WTC11 (cell line): Measurements from ENCODE around the gene DPP10. TPM values are rescaled to one million over a fixed set of nuclear protein-coding genes. Genes with fewer than 3 reads are reported as not detected.

Source experiments
- ATAC-seq: fragments of 200-7000 bp; cut with Tn5 transposase; 2 replicates; pipeline ENCODE4 v1.10.0; 2021; ENCODE audit warnings: mild to moderate bottlenecking, moderate library complexity
- CTCF ChIA-PET: fragments of 300-600 bp; sonication (Branson Sonifier 250); formaldehyde crosslinking; loops from one replicate; lab custom pipeline; 2021; ENCODE audit warnings: antibody characterized with exemption; lab: Charles Lee
- POLR2A ChIA-PET: fragments of 350-600 bp; sonication (Branson Sonifier 250); formaldehyde crosslinking; loops from one replicate; lab custom pipeline; 2021; ENCODE audit warnings: antibody characterized with exemption; lab: Charles Lee
- DNase-seq: peaks from one replicate; pipeline ENCODE4 v3.0.0; 2021; ENCODE audit warnings: low spot score
- H3K27ac Mint-ChIP-seq: 2 replicates; pipeline ENCODE4 v1.8.0; 2021; ENCODE audit warnings: mixed read lengths
- H3K27me3 Mint-ChIP-seq: 2 replicates; pipeline ENCODE4 v1.8.0; 2021; ENCODE audit warnings: low read depth, mild to moderate bottlenecking, moderate library complexity, mixed read lengths
- H3K36me3 Mint-ChIP-seq: 2 replicates; pipeline ENCODE4 v1.8.0; 2021; ENCODE audit warnings: mixed read lengths
- H3K4me1 Mint-ChIP-seq: 2 replicates; pipeline ENCODE4 v1.8.0; 2022; ENCODE audit warnings: mixed read lengths
- H3K4me3 Mint-ChIP-seq: 2 replicates; pipeline ENCODE4 v1.8.0; 2021; ENCODE audit warnings: mild to moderate bottlenecking, moderate library complexity, mixed read lengths
- H3K9me3 Mint-ChIP-seq: 2 replicates; pipeline ENCODE4 v1.8.0; 2021; ENCODE audit warnings: mixed read lengths
- ATF2 ChIP-seq: sonication (generic); formaldehyde crosslinking; IDR thresholded peaks from 2 replicates; pipeline ENCODE4 v1.8.1; 2022; ENCODE audit warnings: low read depth, missing genetic modification reagents, borderline replicate concordance
- CBFB ChIP-seq: sonication (generic); formaldehyde crosslinking; IDR thresholded peaks from 2 replicates; pipeline ENCODE4 v1.8.1; 2022; ENCODE audit warnings: mild to moderate bottlenecking, low read depth, missing genetic modification reagents
- CREB1 ChIP-seq: sonication (generic); formaldehyde crosslinking; IDR thresholded peaks from 2 replicates; pipeline ENCODE4 v1.8.0; 2023; ENCODE audit warnings: mild to moderate bottlenecking, missing genetic modification reagents
- CREM ChIP-seq: sonication (generic); formaldehyde crosslinking; IDR thresholded peaks from 2 replicates; pipeline ENCODE4 v1.8.1; 2022; ENCODE audit warnings: mild to moderate bottlenecking, missing genetic modification reagents, moderate library complexity
- FOXJ3 ChIP-seq: sonication (generic); formaldehyde crosslinking; IDR thresholded peaks from 2 replicates; pipeline ENCODE4 v1.9.0; 2021; ENCODE audit warnings: missing genetic modification reagents, mild to moderate bottlenecking, borderline replicate concordance
- JUN ChIP-seq: sonication (generic); formaldehyde crosslinking; IDR thresholded peaks from 2 replicates; pipeline ENCODE4 v1.8.0; 2023; ENCODE audit warnings: mild to moderate bottlenecking, missing genetic modification reagents
- NFE2L1 ChIP-seq: sonication (generic); formaldehyde crosslinking; IDR thresholded peaks from 2 replicates; pipeline ENCODE4 v1.8.1; 2023; ENCODE audit warnings: missing genetic modification reagents
- NFYB ChIP-seq: sonication (generic); formaldehyde crosslinking; conservative IDR thresholded peaks from 2 replicates; pipeline ENCODE4 v1.8.0; 2022; ENCODE audit warnings: low read depth, missing genetic modification reagents
- NR2C2 ChIP-seq: sonication (generic); formaldehyde crosslinking; IDR thresholded peaks from 2 replicates; pipeline ENCODE4 v1.8.0; 2022; ENCODE audit warnings: mild to moderate bottlenecking, missing genetic modification reagents
- OVOL2 ChIP-seq: fragments of 250-450 bp; sonication (Bioruptor Pico); IDR thresholded peaks from 2 replicates; pipeline ENCODE4 v1.9.0; 2021; ENCODE audit warnings: mild to moderate bottlenecking, borderline replicate concordance
- STAT6 ChIP-seq: sonication (generic); formaldehyde crosslinking; conservative IDR thresholded peaks from 2 replicates; pipeline ENCODE4 v1.8.1; 2023; ENCODE audit warnings: mild to moderate bottlenecking, low read depth, missing genetic modification reagents, moderate library complexity
- ZNF317 ChIP-seq: sonication (generic); formaldehyde crosslinking; IDR thresholded peaks from 2 replicates; pipeline ENCODE4 v1.8.1; 2023; ENCODE audit warnings: low read depth, mild to moderate bottlenecking, moderate library complexity, missing genetic modification reagents, borderline replicate concordance
- ZNF416 ChIP-seq: fragments of 250-450 bp; sonication (Bioruptor Pico); IDR thresholded peaks from 2 replicates; pipeline ENCODE4 v1.9.0; 2021; ENCODE audit warnings: mild to moderate bottlenecking, inconsistent platforms
- ZNF671 ChIP-seq: fragments of 250-450 bp; sonication (Bioruptor Pico); IDR thresholded peaks from 2 replicates; pipeline ENCODE4 v1.8.0; 2021; ENCODE audit warnings: mild to moderate bottlenecking
- ZSCAN18 ChIP-seq: fragments of 250-450 bp; sonication (Bioruptor Pico); IDR thresholded peaks from 2 replicates; pipeline ENCODE4 v2.1.2; 2022; ENCODE audit warnings: mild to moderate bottlenecking, moderate library complexity
- total RNA-seq: library from RNA; stranded (reverse); gene quantifications from 3 replicates; pipeline ENCODE4 v1.2.3, GENCODE V29; 2021
- TF ChIP-seq, protein P1 (sequence below): sonication (generic); formaldehyde crosslinking; IDR thresholded peaks from 2 replicates; pipeline ENCODE4 v1.8.1; 2023; ENCODE audit warnings: mild to moderate bottlenecking, missing genetic modification reagents, borderline replicate concordance
- TF ChIP-seq, protein P2 (sequence below): fragments of 250-450 bp; sonication (Bioruptor Pico); IDR thresholded peaks from 2 replicates; pipeline ENCODE4 v1.9.0; 2021; ENCODE audit warnings: mild to moderate bottlenecking
- TF ChIP-seq, protein P3 (sequence below): sonication (generic); formaldehyde crosslinking; IDR thresholded peaks from 2 replicates; pipeline ENCODE4 v1.8.0; 2022; ENCODE audit warnings: mild to moderate bottlenecking, missing genetic modification reagents
- TF ChIP-seq, protein P4 (sequence below): fragments of 250-450 bp; sonication (Bioruptor Pico); IDR thresholded peaks from 2 replicates; pipeline ENCODE4 v1.9.0; 2021; ENCODE audit warnings: moderate library complexity, mild to moderate bottlenecking, inconsistent platforms, borderline replicate concordance

Gene DPP10
- total RNA-seq, 1 experiment from 2014 or later: 4.0 TPM

DNA sequence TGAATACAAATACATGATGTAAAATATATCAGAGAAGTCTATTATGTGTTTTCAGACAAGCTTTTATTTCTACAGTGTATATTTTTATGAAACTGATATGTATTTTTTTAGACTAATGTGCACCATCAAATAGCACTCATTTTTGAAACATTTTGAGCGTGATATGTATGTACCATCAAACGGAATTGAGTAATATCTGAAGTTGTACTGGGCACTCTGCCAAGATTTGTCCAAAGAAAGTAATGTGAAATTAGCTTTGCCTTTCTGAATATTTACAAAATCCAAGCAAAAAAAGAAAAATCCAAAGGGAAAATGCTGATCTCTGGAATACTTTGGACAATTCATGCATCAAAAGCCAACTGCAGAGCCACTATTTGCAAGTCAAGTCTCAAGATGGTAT lies 972.0 kb downstream of the DPP10 start:
- ATAC-seq (no peak), DNase-seq (no peak)
- POLR2A ChIA-PET: no interaction called here
- H3K27me3 Mint-ChIP-seq: no peaks in the 10 kb centered on the region
- H3K36me3 Mint-ChIP-seq: peaks cover 24% of the 10 kb centered on the region
- H3K4me1 Mint-ChIP-seq: peaks cover 9% of the 10 kb centered on the region; the same call in 1 of the 2 replicates
- H3K4me3 Mint-ChIP-seq: no peak overlapping the region
- CTCF ChIA-PET: no interaction called here
- H3K9me3 Mint-ChIP-seq: peaks cover 44% of the 10 kb centered on the region
- TF ChIP-seq, protein P1, sequence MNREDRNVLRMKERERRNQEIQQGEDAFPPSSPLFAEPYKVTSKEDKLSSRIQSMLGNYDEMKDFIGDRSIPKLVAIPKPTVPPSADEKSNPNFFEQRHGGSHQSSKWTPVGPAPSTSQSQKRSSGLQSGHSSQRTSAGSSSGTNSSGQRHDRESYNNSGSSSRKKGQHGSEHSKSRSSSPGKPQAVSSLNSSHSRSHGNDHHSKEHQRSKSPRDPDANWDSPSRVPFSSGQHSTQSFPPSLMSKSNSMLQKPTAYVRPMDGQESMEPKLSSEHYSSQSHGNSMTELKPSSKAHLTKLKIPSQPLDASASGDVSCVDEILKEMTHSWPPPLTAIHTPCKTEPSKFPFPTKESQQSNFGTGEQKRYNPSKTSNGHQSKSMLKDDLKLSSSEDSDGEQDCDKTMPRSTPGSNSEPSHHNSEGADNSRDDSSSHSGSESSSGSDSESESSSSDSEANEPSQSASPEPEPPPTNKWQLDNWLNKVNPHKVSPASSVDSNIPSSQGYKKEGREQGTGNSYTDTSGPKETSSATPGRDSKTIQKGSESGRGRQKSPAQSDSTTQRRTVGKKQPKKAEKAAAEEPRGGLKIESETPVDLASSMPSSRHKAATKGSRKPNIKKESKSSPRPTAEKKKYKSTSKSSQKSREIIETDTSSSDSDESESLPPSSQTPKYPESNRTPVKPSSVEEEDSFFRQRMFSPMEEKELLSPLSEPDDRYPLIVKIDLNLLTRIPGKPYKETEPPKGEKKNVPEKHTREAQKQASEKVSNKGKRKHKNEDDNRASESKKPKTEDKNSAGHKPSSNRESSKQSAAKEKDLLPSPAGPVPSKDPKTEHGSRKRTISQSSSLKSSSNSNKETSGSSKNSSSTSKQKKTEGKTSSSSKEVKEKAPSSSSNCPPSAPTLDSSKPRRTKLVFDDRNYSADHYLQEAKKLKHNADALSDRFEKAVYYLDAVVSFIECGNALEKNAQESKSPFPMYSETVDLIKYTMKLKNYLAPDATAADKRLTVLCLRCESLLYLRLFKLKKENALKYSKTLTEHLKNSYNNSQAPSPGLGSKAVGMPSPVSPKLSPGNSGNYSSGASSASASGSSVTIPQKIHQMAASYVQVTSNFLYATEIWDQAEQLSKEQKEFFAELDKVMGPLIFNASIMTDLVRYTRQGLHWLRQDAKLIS (CRISPR knock-in tag): no peak
- TF ChIP-seq CBFB (CRISPR knock-in tag) (no peak), CREB1 (no peak), ZNF671 (CRISPR knock-in tag) (no peak), FOXJ3 (CRISPR knock-in tag) (no peak), ATF2 (CRISPR knock-in tag) (no peak), STAT6 (CRISPR knock-in tag) (no peak), ZSCAN18 (CRISPR knock-in tag) (no peak), ZNF416 (CRISPR knock-in tag) (no peak), CREM (CRISPR knock-in tag) (no peak), NFE2L1 (CRISPR knock-in tag) (no peak), OVOL2 (CRISPR knock-in tag) (no peak), NFYB (CRISPR knock-in tag) (no peak), JUN (CRISPR knock-in tag) (no peak), NR2C2 (CRISPR knock-in tag) (no peak), ZNF317 (no peak)
- TF ChIP-seq, protein P2, sequence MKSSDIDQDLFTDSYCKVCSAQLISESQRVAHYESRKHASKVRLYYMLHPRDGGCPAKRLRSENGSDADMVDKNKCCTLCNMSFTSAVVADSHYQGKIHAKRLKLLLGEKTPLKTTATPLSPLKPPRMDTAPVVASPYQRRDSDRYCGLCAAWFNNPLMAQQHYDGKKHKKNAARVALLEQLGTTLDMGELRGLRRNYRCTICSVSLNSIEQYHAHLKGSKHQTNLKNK: no peak
- TF ChIP-seq, protein P3, sequence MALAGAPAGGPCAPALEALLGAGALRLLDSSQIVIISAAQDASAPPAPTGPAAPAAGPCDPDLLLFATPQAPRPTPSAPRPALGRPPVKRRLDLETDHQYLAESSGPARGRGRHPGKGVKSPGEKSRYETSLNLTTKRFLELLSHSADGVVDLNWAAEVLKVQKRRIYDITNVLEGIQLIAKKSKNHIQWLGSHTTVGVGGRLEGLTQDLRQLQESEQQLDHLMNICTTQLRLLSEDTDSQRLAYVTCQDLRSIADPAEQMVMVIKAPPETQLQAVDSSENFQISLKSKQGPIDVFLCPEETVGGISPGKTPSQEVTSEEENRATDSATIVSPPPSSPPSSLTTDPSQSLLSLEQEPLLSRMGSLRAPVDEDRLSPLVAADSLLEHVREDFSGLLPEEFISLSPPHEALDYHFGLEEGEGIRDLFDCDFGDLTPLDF: no peak
- TF ChIP-seq, protein P4, sequence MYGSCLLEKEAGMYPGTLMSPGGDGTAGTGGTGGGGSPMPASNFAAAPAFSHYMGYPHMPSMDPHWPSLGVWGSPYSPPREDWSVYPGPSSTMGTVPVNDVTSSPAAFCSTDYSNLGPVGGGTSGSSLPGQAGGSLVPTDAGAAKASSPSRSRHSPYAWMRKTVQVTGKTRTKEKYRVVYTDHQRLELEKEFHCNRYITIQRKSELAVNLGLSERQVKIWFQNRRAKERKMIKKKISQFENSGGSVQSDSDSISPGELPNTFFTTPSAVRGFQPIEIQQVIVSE (CRISPR knock-in tag): no peak
- H3K27ac Mint-ChIP-seq: no peak overlapping the region
